ENCODE measurements around the gene TNFAIP8. TPM values are rescaled to one million over a fixed set of nuclear protein-coding genes. Genes with fewer than 3 reads are reported as not detected.

The TNFAIP8 gene
- total and polyA plus RNA-seq, 5 donors from 2014 or later, result 120 to 244 (median 196) TPM

- Mint-ChIP-seq H3K27ac (peak overlapping the region; percentile 87 to 96 (median 90)), H3K4me1 (peaks cover 43 to 94% (median 71%) of the 10 kb centered on the region in 4 donors), H3K27me3 (no peaks in the 10 kb centered on the region), H3K9me3 (no peaks in the 10 kb centered on the region), H3K4me3 (peak overlapping the region; percentile 89 to 92 (median 91)), H3K36me3 (peaks cover 7% of the 10 kb centered on the region)
- no peaks in the 10 kb centered on the region for H3K9me3 ChIP-seq (ENCODE audit: control insufficient read depth in 2 of 2, low read length in 2 of 2)
- DNase-seq (no peak), ATAC-seq (ENCODE audit: low read depth in 2 of 2) (no peak)
- H3K27me3 ChIP-seq (ENCODE audit: control insufficient read depth, insufficient read depth, low read length), result no peaks in the 10 kb centered on the region
- H3K27ac ChIP-seq (ENCODE audit: insufficient read depth, low read length, poor library complexity, severe bottlenecking), result peak overlapping the region; percentile 85
- peaks cover 90% of the 10 kb centered on the region for H3K4me1 ChIP-seq (ENCODE audit: control insufficient read depth, insufficient read depth, low read length, poor library complexity, severe bottlenecking)
- H3K36me3 ChIP-seq (ENCODE audit: control insufficient read depth, insufficient read depth, low read length), result no peaks in the 10 kb centered on the region
- H3K4me3 ChIP-seq (ENCODE audit: low read depth, low read length), result peak overlapping the region; percentile 87
Observed at GRCh38 chr5:119336845-119337580, 18.8 kb upstream of the TNFAIP8 start.

- Mint-ChIP-seq H3K27me3 (no peaks in the 10 kb centered on the region), H3K4me1 (peaks cover 41 to 95% (median 74%) of the 10 kb centered on the region in 4 donors), H3K36me3 (peaks cover 12% of the 10 kb centered on the region), H3K27ac (peak overlapping the region; percentile 87 to 97 (median 90)), H3K9me3 (no peaks in the 10 kb centered on the region), H3K4me3 (peak overlapping the region; percentile 85 to 92 (median 88))
- ATAC-seq (ENCODE audit: low read depth in 2 of 2) (no peak), DNase-seq (peak in 1 of 3 donors; percentile 59)
- Histone ChIP-seq H3K27me3 (ENCODE audit: control insufficient read depth, insufficient read depth, low read length) (no peaks in the 10 kb centered on the region), H3K4me3 (ENCODE audit: low read depth, low read length) (peak overlapping the region; percentile 88), H3K9me3 (ENCODE audit: control insufficient read depth in 2 of 2, low read length in 2 of 2) (no peaks in the 10 kb centered on the region), H3K27ac (ENCODE audit: insufficient read depth, low read length, poor library complexity, severe bottlenecking) (peak overlapping the region; percentile 85), H3K36me3 (ENCODE audit: control insufficient read depth, insufficient read depth, low read length) (no peaks in the 10 kb centered on the region), H3K4me1 (ENCODE audit: control insufficient read depth, insufficient read depth, low read length, poor library complexity, severe bottlenecking) (peaks cover 90% of the 10 kb centered on the region)
Observed at GRCh38 chr5:119338326-119338946, 17.4 kb upstream of the TNFAIP8 start.

DNA sequence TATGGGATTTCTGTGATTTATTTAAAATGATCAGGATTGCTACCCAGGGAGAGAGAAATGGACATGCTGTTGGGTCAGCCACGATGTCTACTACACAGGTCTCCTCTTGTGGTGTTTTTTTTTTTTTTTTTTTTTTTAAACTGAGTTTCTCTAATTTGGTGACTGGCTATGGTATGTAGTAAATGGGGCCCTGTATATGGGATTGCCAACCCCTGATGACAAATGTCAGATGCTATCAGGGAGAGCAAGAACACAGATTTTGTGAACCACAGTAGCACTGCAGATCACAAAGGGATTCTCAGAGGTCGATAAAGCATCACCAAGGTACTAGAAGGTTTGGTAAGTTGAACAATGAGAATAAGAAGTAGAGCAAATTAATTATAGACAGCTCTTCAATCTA, 16.5 kb upstream of the TNFAIP8 start:
- ATAC-seq (ENCODE audit: low read depth in 2 of 2), result no peak
- H3K4me3 ChIP-seq (ENCODE audit: low read depth, low read length), result peak overlapping the region; percentile 88

DNA sequence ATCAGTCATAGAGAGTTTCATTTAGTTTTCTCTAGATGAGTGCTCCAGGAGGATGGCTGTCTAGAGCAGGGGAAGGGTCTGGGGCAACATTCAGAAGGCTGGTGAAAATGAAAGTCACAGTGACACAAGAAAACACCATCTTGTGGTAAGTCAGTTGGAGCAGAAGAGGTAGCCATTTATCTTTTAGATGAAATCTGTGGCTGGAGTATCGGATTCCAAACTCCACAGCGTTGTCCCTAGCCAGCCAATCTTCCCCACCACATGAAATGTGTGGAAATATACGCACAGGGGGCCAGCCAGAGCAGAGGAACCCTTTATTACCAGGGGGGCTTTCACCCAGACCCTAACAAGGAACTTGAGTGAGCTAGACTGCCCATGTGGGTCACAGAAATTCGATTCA, 15.9 kb upstream of the TNFAIP8 start:
- H3K36me3 Mint-ChIP-seq, result peaks cover 8% of the 10 kb centered on the region
- ATAC-seq (ENCODE audit: low read depth in 2 of 2), result no peak

More for the DNA sequence above, 16.5 kb upstream of the TNFAIP8 start:
- H3K36me3 Mint-ChIP-seq, result peaks cover 8% of the 10 kb centered on the region
- peaks cover 47 to 98% (median 80%) of the 10 kb centered on the region in 4 donors for H3K4me1 Mint-ChIP-seq
- no peaks in the 10 kb centered on the region for H3K9me3 Mint-ChIP-seq
- H3K27me3 ChIP-seq (ENCODE audit: control insufficient read depth, insufficient read depth, low read length), result no peaks in the 10 kb centered on the region
- peaks cover 99% of the 10 kb centered on the region for H3K4me1 ChIP-seq (ENCODE audit: control insufficient read depth, insufficient read depth, low read length, poor library complexity, severe bottlenecking)
- peak overlapping the region; percentile 85 to 92 (median 91) for H3K4me3 Mint-ChIP-seq
- H3K27me3 Mint-ChIP-seq, result no peaks in the 10 kb centered on the region
- DNase-seq, result no peak
- H3K9me3 ChIP-seq (ENCODE audit: control insufficient read depth in 2 of 2, low read length in 2 of 2), result no peaks in the 10 kb centered on the region
- peak overlapping the region; percentile 85 for H3K27ac ChIP-seq (ENCODE audit: insufficient read depth, low read length, poor library complexity, severe bottlenecking)
- no peaks in the 10 kb centered on the region for H3K36me3 ChIP-seq (ENCODE audit: control insufficient read depth, insufficient read depth, low read length)
- peak overlapping the region; percentile 87 to 97 (median 90) for H3K27ac Mint-ChIP-seq

DNA sequence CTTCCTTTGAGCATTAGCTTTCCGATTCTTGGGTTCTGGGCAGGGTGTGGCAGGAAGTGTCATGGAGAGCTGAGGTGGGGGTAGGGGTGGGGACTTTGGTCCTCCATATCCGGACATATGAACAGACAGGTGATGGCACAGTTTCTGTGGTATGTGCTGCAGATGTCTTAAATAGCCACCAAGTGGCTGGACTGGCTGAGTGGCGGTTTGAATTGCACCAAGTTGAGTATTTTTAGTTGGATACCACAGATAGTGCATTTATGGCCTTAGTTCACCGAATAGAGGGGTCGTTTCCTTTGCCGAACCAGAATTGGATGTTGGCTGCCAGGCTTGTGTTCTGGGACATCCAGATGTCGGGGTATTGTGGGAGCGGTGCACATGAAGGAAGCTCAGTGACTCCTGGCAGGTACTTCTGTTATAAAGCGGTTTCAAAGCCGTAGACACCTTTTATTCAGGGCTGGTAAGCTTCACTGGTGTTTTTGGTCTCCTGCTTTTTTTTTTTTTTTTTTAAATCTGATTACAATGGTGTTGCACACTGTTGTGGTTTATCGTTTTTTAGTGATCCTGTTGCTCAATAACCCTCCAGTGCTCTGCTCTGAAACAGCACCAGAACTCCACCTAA, 15.1 kb upstream of the TNFAIP8 start:
- Mint-ChIP-seq H3K9me3 (no peaks in the 10 kb centered on the region), H3K4me1 (peaks cover 47 to 96% (median 82%) of the 10 kb centered on the region in 4 donors), H3K27ac (peak overlapping the region; percentile 90 to 96 (median 93)), H3K27me3 (no peaks in the 10 kb centered on the region), H3K36me3 (peaks cover 8% of the 10 kb centered on the region), H3K4me3 (peak overlapping the region; percentile 85 to 92 (median 91))
- H3K27me3 ChIP-seq (ENCODE audit: control insufficient read depth, insufficient read depth, low read length), result no peaks in the 10 kb centered on the region
- H3K9me3 ChIP-seq (ENCODE audit: control insufficient read depth in 2 of 2, low read length in 2 of 2), result no peaks in the 10 kb centered on the region
- DNase-seq (peak; percentile 47 to 93 (median 71)), ATAC-seq (ENCODE audit: low read depth in 2 of 2) (peak; percentile 48 to 62)
- peaks cover 99% of the 10 kb centered on the region for H3K4me1 ChIP-seq (ENCODE audit: control insufficient read depth, insufficient read depth, low read length, poor library complexity, severe bottlenecking)
- H3K27ac ChIP-seq (ENCODE audit: insufficient read depth, low read length, poor library complexity, severe bottlenecking), result peak overlapping the region; percentile 85
- no peaks in the 10 kb centered on the region for H3K36me3 ChIP-seq (ENCODE audit: control insufficient read depth, insufficient read depth, low read length)
- peak overlapping the region; percentile 88 for H3K4me3 ChIP-seq (ENCODE audit: low read depth, low read length)

More for the DNA sequence above, 15.9 kb upstream of the TNFAIP8 start:
- peak overlapping the region; percentile 85 to 92 (median 91) for H3K4me3 Mint-ChIP-seq
- Histone ChIP-seq H3K27ac (ENCODE audit: insufficient read depth, low read length, poor library complexity, severe bottlenecking) (peak overlapping the region; percentile 85), H3K9me3 (ENCODE audit: control insufficient read depth in 2 of 2, low read length in 2 of 2) (no peaks in the 10 kb centered on the region), H3K36me3 (ENCODE audit: control insufficient read depth, insufficient read depth, low read length) (no peaks in the 10 kb centered on the region), H3K27me3 (ENCODE audit: control insufficient read depth, insufficient read depth, low read length) (no peaks in the 10 kb centered on the region), H3K4me1 (ENCODE audit: control insufficient read depth, insufficient read depth, low read length, poor library complexity, severe bottlenecking) (peaks cover 100% of the 10 kb centered on the region), H3K4me3 (ENCODE audit: low read depth, low read length) (peak overlapping the region; percentile 88)
- peaks cover 47 to 96% (median 80%) of the 10 kb centered on the region in 4 donors for H3K4me1 Mint-ChIP-seq
- no peaks in the 10 kb centered on the region for H3K9me3 Mint-ChIP-seq
- H3K27me3 Mint-ChIP-seq, result no peaks in the 10 kb centered on the region
- peak in 1 of 3 donors; percentile 70 for DNase-seq
- peak overlapping the region; percentile 90 to 96 (median 93) for H3K27ac Mint-ChIP-seq

- no peaks in the 10 kb centered on the region for H3K36me3 ChIP-seq (ENCODE audit: control insufficient read depth, insufficient read depth, low read length)
- Mint-ChIP-seq H3K27me3 (no peaks in the 10 kb centered on the region), H3K4me1 (peaks cover 43 to 96% (median 84%) of the 10 kb centered on the region in 4 donors), H3K9me3 (no peaks in the 10 kb centered on the region), H3K27ac (peak overlapping the region; percentile 90 to 96 (median 93)), H3K4me3 (peak overlapping the region; percentile 85 to 92 (median 91)), H3K36me3 (peaks cover 7% of the 10 kb centered on the region)
- peaks cover 99% of the 10 kb centered on the region for H3K4me1 ChIP-seq (ENCODE audit: control insufficient read depth, insufficient read depth, low read length, poor library complexity, severe bottlenecking)
- peak overlapping the region; percentile 85 for H3K27ac ChIP-seq (ENCODE audit: insufficient read depth, low read length, poor library complexity, severe bottlenecking)
- DNase-seq (peak in 1 of 3 donors; percentile 73), ATAC-seq (ENCODE audit: low read depth in 2 of 2) (peak; percentile 37 to 38)
- peak overlapping the region; percentile 88 for H3K4me3 ChIP-seq (ENCODE audit: low read depth, low read length)
- no peaks in the 10 kb centered on the region for H3K27me3 ChIP-seq (ENCODE audit: control insufficient read depth, insufficient read depth, low read length)
- H3K9me3 ChIP-seq (ENCODE audit: control insufficient read depth in 2 of 2, low read length in 2 of 2), result no peaks in the 10 kb centered on the region
Observed at GRCh38 chr5:119341452-119342349, 14.1 kb upstream of the TNFAIP8 start.

- H3K27me3 Mint-ChIP-seq, result no peaks in the 10 kb centered on the region
- no peaks in the 10 kb centered on the region for H3K9me3 Mint-ChIP-seq
- Histone ChIP-seq H3K9me3 (ENCODE audit: control insufficient read depth in 2 of 2, low read length in 2 of 2) (no peaks in the 10 kb centered on the region), H3K27me3 (ENCODE audit: control insufficient read depth, insufficient read depth, low read length) (no peaks in the 10 kb centered on the region), H3K4me1 (ENCODE audit: control insufficient read depth, insufficient read depth, low read length, poor library complexity, severe bottlenecking) (peaks cover 99% of the 10 kb centered on the region), H3K4me3 (ENCODE audit: low read depth, low read length) (peak overlapping the region; percentile 88), H3K27ac (ENCODE audit: insufficient read depth, low read length, poor library complexity, severe bottlenecking) (peak overlapping the region; percentile 85), H3K36me3 (ENCODE audit: control insufficient read depth, insufficient read depth, low read length) (no peaks in the 10 kb centered on the region)
- H3K4me1 Mint-ChIP-seq, result peaks cover 44 to 96% (median 85%) of the 10 kb centered on the region in 4 donors
- peaks cover 12% of the 10 kb centered on the region for H3K36me3 Mint-ChIP-seq
- H3K4me3 Mint-ChIP-seq, result peak overlapping the region; percentile 85 to 92 (median 91)
- ATAC-seq (ENCODE audit: low read depth in 2 of 2) (no peak), DNase-seq (no peak)
- H3K27ac Mint-ChIP-seq, result peak overlapping the region; percentile 90 to 96 (median 93)
Observed at GRCh38 chr5:119342406-119342805, 13.4 kb upstream of the TNFAIP8 start.
